ENCODE measurements around the gene SLC15A1.

Gene SLC15A1

GRCh38 chr13:98687319-98687718, 65.2 kb downstream of the SLC15A1 start:
- no peak for TF ChIP-seq ZNF274 (IDR thresholded peaks at IDR 0.05; ENCODE audit: low read depth, low read length)
- H3K4me3 ChIP-seq (ENCODE audit: low read length): no peak overlapping the region

GRCh38 chr13:98686270-98686669, 66.2 kb downstream of the SLC15A1 start:
- TF ChIP-seq ZNF274 (IDR thresholded peaks at IDR 0.05; ENCODE audit: low read depth, low read length): no peak
- no peak overlapping the region for H3K4me3 ChIP-seq (ENCODE audit: low read length)

GRCh38 chr13:98685146-98685545, 67.3 kb downstream of the SLC15A1 start:
- no peak overlapping the region for H3K4me3 ChIP-seq (ENCODE audit: low read length)
- TF ChIP-seq ZNF274 (IDR thresholded peaks at IDR 0.05; ENCODE audit: low read depth, low read length): no peak

GRCh38 chr13:98681049-98681448, 71.4 kb downstream of the SLC15A1 start:
- no peak overlapping the region for H3K4me3 ChIP-seq (ENCODE audit: low read length)
- no peak for TF ChIP-seq ZNF274 (IDR thresholded peaks at IDR 0.05; ENCODE audit: low read depth, low read length)

- no peak overlapping the region for H3K4me3 ChIP-seq (ENCODE audit: low read length)
- no peak for TF ChIP-seq ZNF274 (IDR thresholded peaks at IDR 0.05; ENCODE audit: low read depth, low read length)
These were observed 73.7 kb downstream of the SLC15A1 start for GRCh38 chr13:98678741-98679140.

- H3K4me3 ChIP-seq (ENCODE audit: low read length): no peak overlapping the region
- TF ChIP-seq ZNF274 (IDR thresholded peaks at IDR 0.05; ENCODE audit: low read depth, low read length): no peak
These were observed 75.1 kb downstream of the SLC15A1 start for GRCh38 chr13:98677398-98677797.

GRCh38 chr13:98676239-98676638, 76.2 kb downstream of the SLC15A1 start:
- no peak overlapping the region for H3K4me3 ChIP-seq (ENCODE audit: low read length)
- no peak for TF ChIP-seq ZNF274 (IDR thresholded peaks at IDR 0.05; ENCODE audit: low read depth, low read length)

- H3K4me3 ChIP-seq (ENCODE audit: low read length): no peak overlapping the region
- no peak for TF ChIP-seq ZNF274 (IDR thresholded peaks at IDR 0.05; ENCODE audit: low read depth, low read length)
These were observed 76.6 kb downstream of the SLC15A1 start for GRCh38 chr13:98675837-98676236.

- H3K4me3 ChIP-seq (ENCODE audit: low read length): no peak overlapping the region
- no peak for TF ChIP-seq ZNF274 (IDR thresholded peaks at IDR 0.05; ENCODE audit: low read depth, low read length)
These were observed 77.4 kb downstream of the SLC15A1 start for GRCh38 chr13:98675066-98675465.

GRCh38 chr13:98672947-98673613, 79.4 kb downstream of the SLC15A1 start:
- H3K4me3 ChIP-seq (ENCODE audit: low read length): no peak overlapping the region
- no peak for TF ChIP-seq ZNF274 (IDR thresholded peaks at IDR 0.05; ENCODE audit: low read depth, low read length)

- no peak for TF ChIP-seq ZNF274 (IDR thresholded peaks at IDR 0.05; ENCODE audit: low read depth, low read length)
These were observed 84.3 kb downstream of the SLC15A1 start for GRCh38 chr13:98668155-98668554.

GRCh38 chr13:98665638-98665995, 86.9 kb downstream of the SLC15A1 start:
- TF ChIP-seq ZNF274 (IDR thresholded peaks at IDR 0.05; ENCODE audit: low read depth, low read length): no peak
- H3K4me3 ChIP-seq (ENCODE audit: low read length): no peak overlapping the region

More at GRCh38 chr13:98668155-98668554, 84.3 kb downstream of the SLC15A1 start:
- H3K4me3 ChIP-seq (ENCODE audit: low read length): no peak overlapping the region

GRCh38 chr13:98664924-98665637, 87.4 kb downstream of the SLC15A1 start:
- TF ChIP-seq ZNF274 (IDR thresholded peaks at IDR 0.05; ENCODE audit: low read depth, low read length): no peak
- no peak overlapping the region for H3K4me3 ChIP-seq (ENCODE audit: low read length)

- no peak for TF ChIP-seq ZNF274 (IDR thresholded peaks at IDR 0.05; ENCODE audit: low read depth, low read length)
- H3K4me3 ChIP-seq (ENCODE audit: low read length): no peak overlapping the region
These were observed 88.0 kb downstream of the SLC15A1 start for GRCh38 chr13:98664510-98664909.

GRCh38 chr13:98664047-98664446, 88.4 kb downstream of the SLC15A1 start:
- no peak for TF ChIP-seq ZNF274 (IDR thresholded peaks at IDR 0.05; ENCODE audit: low read depth, low read length)
- H3K4me3 ChIP-seq (ENCODE audit: low read length): no peak overlapping the region

Data from GM08714 (cell line).